Effector memory CD4-positive, alpha-beta T cell (primary cell): Measurements from ENCODE around the gene ATF7.

Source experiments
- DNase-seq, 3 donors: peaks; one replicate each; pipeline ENCODE4 v3.0.0-alpha.2; 2020
- H3K27ac ChIP-seq: 2 replicates; pipeline ENCODE4 v1.7.0; 2013; ENCODE audit warnings: mild to moderate bottlenecking, low read length, moderate library complexity; ENCODE audit not compliant: insufficient read depth, poor library complexity, severe bottlenecking
- H3K27me3 ChIP-seq: replicated peaks from 2 replicates; pipeline ENCODE4 v1.7.0; 2013; ENCODE audit warnings: mild to moderate bottlenecking, low read length; ENCODE audit not compliant: insufficient read depth, control insufficient read depth, poor library complexity, severe bottlenecking
- H3K36me3 ChIP-seq: 2 replicates; pipeline ENCODE4 v1.7.0; 2013; ENCODE audit warnings: mild to moderate bottlenecking, low read length, moderate library complexity; ENCODE audit not compliant: control insufficient read depth, insufficient read depth
- H3K4me1 ChIP-seq: 2 replicates; pipeline ENCODE4 v1.7.0; 2013; ENCODE audit warnings: low read length, mild to moderate bottlenecking; ENCODE audit not compliant: control insufficient read depth, insufficient read depth, poor library complexity, severe bottlenecking
- H3K4me3 ChIP-seq: 2 replicates; pipeline ENCODE4 v1.7.0; 2013; ENCODE audit warnings: low read length, low read depth, mild to moderate bottlenecking; ENCODE audit not compliant: insufficient read depth, poor library complexity, severe bottlenecking
- H3K9me3 ChIP-seq: 2 replicates; pipeline ENCODE4 v1.7.0; 2013; ENCODE audit warnings: mild to moderate bottlenecking, low read length, moderate library complexity; ENCODE audit not compliant: control insufficient read depth

The ATF7 gene

GRCh38 chr12:53539526-53539925, 86.7 kb downstream of the ATF7 start:
- peaks cover 37% of the 10 kb centered on the region for H3K36me3 ChIP-seq
- no peak for DNase-seq
- no peak overlapping the region for H3K4me3 ChIP-seq
- no peaks in the 10 kb centered on the region for H3K4me1 ChIP-seq
- H3K27me3 ChIP-seq = no peaks in the 10 kb centered on the region
- no peak overlapping the region for H3K27ac ChIP-seq
- H3K9me3 ChIP-seq = no peaks in the 10 kb centered on the region

GRCh38 chr12:53538209-53538689, 87.9 kb downstream of the ATF7 start:
- Histone ChIP-seq H3K9me3 (no peaks in the 10 kb centered on the region), H3K27me3 (no peaks in the 10 kb centered on the region), H3K4me1 (no peaks in the 10 kb centered on the region), H3K27ac (no peak overlapping the region), H3K36me3 (peaks cover 48% of the 10 kb centered on the region), H3K4me3 (no peak overlapping the region)
- no peak for DNase-seq

- Histone ChIP-seq H3K36me3 (peaks cover 57% of the 10 kb centered on the region), H3K4me3 (no peak overlapping the region), H3K4me1 (no peaks in the 10 kb centered on the region), H3K27me3 (no peaks in the 10 kb centered on the region), H3K9me3 (no peaks in the 10 kb centered on the region), H3K27ac (no peak overlapping the region)
- DNase-seq = no peak
These were observed 89.2 kb downstream of the ATF7 start for GRCh38 chr12:53536962-53537361.

- no peak overlapping the region for H3K4me3 ChIP-seq
- H3K4me1 ChIP-seq = no peaks in the 10 kb centered on the region
- H3K27me3 ChIP-seq = no peaks in the 10 kb centered on the region
- H3K36me3 ChIP-seq = peaks cover 60% of the 10 kb centered on the region
- DNase-seq = no peak
- H3K9me3 ChIP-seq = no peaks in the 10 kb centered on the region
- no peak overlapping the region for H3K27ac ChIP-seq
These were observed 92.7 kb downstream of the ATF7 start for GRCh38 chr12:53533471-53533870.

- DNase-seq = no peak
- Histone ChIP-seq H3K9me3 (no peaks in the 10 kb centered on the region), H3K36me3 (peaks cover 60% of the 10 kb centered on the region), H3K4me1 (no peaks in the 10 kb centered on the region), H3K27me3 (no peaks in the 10 kb centered on the region), H3K27ac (no peak overlapping the region), H3K4me3 (no peak overlapping the region)
These were observed 93.4 kb downstream of the ATF7 start for GRCh38 chr12:53532524-53533445.

GRCh38 chr12:53532021-53532420, 94.2 kb downstream of the ATF7 start:
- no peaks in the 10 kb centered on the region for H3K9me3 ChIP-seq
- H3K4me1 ChIP-seq = no peaks in the 10 kb centered on the region
- DNase-seq = no peak
- H3K27me3 ChIP-seq = no peaks in the 10 kb centered on the region
- no peak overlapping the region for H3K4me3 ChIP-seq
- peaks cover 60% of the 10 kb centered on the region for H3K36me3 ChIP-seq
- no peak overlapping the region for H3K27ac ChIP-seq

- Histone ChIP-seq H3K27ac (no peak overlapping the region), H3K36me3 (peaks cover 51% of the 10 kb centered on the region), H3K27me3 (no peaks in the 10 kb centered on the region), H3K4me1 (no peaks in the 10 kb centered on the region), H3K9me3 (no peaks in the 10 kb centered on the region), H3K4me3 (no peak overlapping the region)
- no peak for DNase-seq
These were observed 95.3 kb downstream of the ATF7 start for GRCh38 chr12:53530920-53531319.

GRCh38 chr12:53530061-53530460, 96.1 kb downstream of the ATF7 start:
- Histone ChIP-seq H3K9me3 (no peaks in the 10 kb centered on the region), H3K4me1 (no peaks in the 10 kb centered on the region), H3K36me3 (peaks cover 46% of the 10 kb centered on the region), H3K27ac (no peak overlapping the region), H3K4me3 (no peak overlapping the region), H3K27me3 (no peaks in the 10 kb centered on the region)
- no peak for DNase-seq

GRCh38 chr12:53524476-53524875, 101.7 kb downstream of the ATF7 start:
- Histone ChIP-seq H3K27ac (no peak overlapping the region), H3K4me3 (no peak overlapping the region), H3K4me1 (no peaks in the 10 kb centered on the region), H3K36me3 (peaks cover 49% of the 10 kb centered on the region), H3K27me3 (no peaks in the 10 kb centered on the region), H3K9me3 (no peaks in the 10 kb centered on the region)
- no peak for DNase-seq

GRCh38 chr12:53523131-53523530, 103.1 kb downstream of the ATF7 start:
- H3K4me3 ChIP-seq = no peak overlapping the region

More at GRCh38 chr12:53523131-53523530, 103.1 kb downstream of the ATF7 start:
- Histone ChIP-seq H3K27ac (no peak overlapping the region), H3K36me3 (peaks cover 60% of the 10 kb centered on the region), H3K9me3 (no peaks in the 10 kb centered on the region), H3K4me1 (no peaks in the 10 kb centered on the region), H3K27me3 (no peaks in the 10 kb centered on the region)
- no peak for DNase-seq
